ENCODE measurements around the gene NAP1L5. TPM values are rescaled to one million over a fixed set of nuclear protein-coding genes. Genes with fewer than 3 reads are reported as not detected.

Gene NAP1L5
- total RNA-seq, 1 experiment from 2014 or later: 1.8 TPM

DNA sequence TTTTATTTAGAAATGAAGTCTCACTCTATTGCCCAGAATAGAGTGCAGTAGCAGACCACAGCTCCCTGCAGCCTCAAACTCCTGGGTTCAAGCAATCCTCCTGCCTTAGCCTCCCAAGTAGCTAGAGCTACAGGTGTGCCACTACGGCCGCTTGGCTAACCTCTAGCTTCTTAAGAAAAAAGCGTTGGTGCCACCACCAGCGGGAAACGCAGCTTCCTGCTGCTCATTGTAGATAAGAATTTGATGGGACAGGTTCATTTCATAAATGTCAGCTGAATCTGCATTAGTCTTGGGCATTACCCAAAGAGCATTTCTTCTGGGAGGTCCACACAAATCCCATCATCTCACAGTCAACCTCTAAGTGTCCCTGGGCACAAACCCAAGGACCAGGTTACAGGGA lies 33.2 kb upstream of the NAP1L5 start:
- H3K4me3 ChIP-seq (replicated peaks in 1 of 2; ENCODE audit: low read depth in 1 of 2, low read length in 2 of 2): no peak overlapping the region
- no peaks in the 10 kb centered on the region for H3K9me3 ChIP-seq (ENCODE audit: control insufficient read depth in 1 of 2, insufficient read depth in 1 of 2, low read depth in 1 of 2, low read length in 2 of 2)
- peaks cover 0 to 10% of the 10 kb centered on the region in 2 experiments; a peak in 1 of 4 replicates for H3K36me3 ChIP-seq (ENCODE audit: control insufficient read depth in 1 of 2, insufficient read depth in 2 of 2, low read length in 2 of 2)
- ATAC-seq (no peak), DNase-seq (ENCODE audit: low read depth, low spot score) (no peak)
- ChIA-PET CTCF (no interaction called here), POLR2A (no interaction called here), RAD21 (ENCODE audit: low non-redundant PET in 1 of 2, low total read pairs in 2 of 2, uncharacterized antibody in 2 of 2, unreplicated experiment in 2 of 2) (no interaction called here)
- no peaks in the 10 kb centered on the region for H3K27me3 ChIP-seq (ENCODE audit: insufficient read depth, low read length)
- intact Hi-C loops (cut with micrococcal nuclease): no loop called here
- no peak overlapping the region for H2AFZ ChIP-seq (ENCODE audit: low read depth, low read length, poor library complexity, severe bottlenecking)
- no peaks in the 10 kb centered on the region for H3K9me2 ChIP-seq (ENCODE audit: insufficient read depth)
- no peak overlapping the region for H3K4me2 ChIP-seq (ENCODE audit: low read length)
- no peaks in the 10 kb centered on the region for H3K79me2 ChIP-seq (ENCODE audit: insufficient read depth, low read length)
- no TSS peak for BruUV-seq (replicated peaks)
- H3K9ac ChIP-seq (ENCODE audit: low read length): no peak overlapping the region
- H3K27ac ChIP-seq (ENCODE audit: low read depth, low read length): no peak overlapping the region
- no peaks in the 10 kb centered on the region for H3K4me1 ChIP-seq (ENCODE audit: control insufficient read depth in 1 of 2, insufficient read depth in 2 of 2, low read length in 2 of 2)
- no peaks in the 10 kb centered on the region for H4K20me1 ChIP-seq (ENCODE audit: insufficient read depth)
- TF ChIP-seq YY1 (IDR thresholded peaks at IDR 0.05; ENCODE audit: extremely low read depth, insufficient replicate concordance, low read depth, low read length) (no peak), SP1 (IDR thresholded peaks at IDR 0.05; ENCODE audit: low read depth) (no peak), CEBPB (IDR thresholded peaks at IDR 0.05; ENCODE audit: low read depth) (no peak), ELF1 (IDR thresholded peaks at IDR 0.05; ENCODE audit: borderline replicate concordance, low read depth) (no peak), EZH2 (IDR thresholded peaks at IDR 0.05) (no peak), SRF (IDR thresholded peaks at IDR 0.05; ENCODE audit: low read depth) (no peak), RAD21 (IDR thresholded peaks at IDR 0.05; ENCODE audit: low read depth) (no peak), EGR1 (IDR thresholded peaks at IDR 0.05; ENCODE audit: low read depth) (no peak), ZFX (IDR thresholded peaks at IDR 0.05) (no peak), SIN3A (IDR thresholded peaks at IDR 0.05; ENCODE audit: low read depth) (no peak), FOSL1 (IDR thresholded peaks at IDR 0.05; ENCODE audit: low read depth) (no peak), EZH2phosphoT487 (IDR thresholded peaks at IDR 0.05; ENCODE audit: borderline replicate concordance) (no peak), TCF7L2 (IDR thresholded peaks at IDR 0.05; ENCODE audit: borderline replicate concordance, extremely low read depth, insufficient read depth, insufficient read length) (no peak), POLR2AphosphoS5 (IDR thresholded peaks at IDR 0.05; ENCODE audit: low read depth, low read length) (no peak), ZNF274 (IDR thresholded peaks at IDR 0.05; ENCODE audit: low read depth, low read length) (no peak), JUND (IDR thresholded peaks at IDR 0.05) (no peak)
- TF ChIP-seq, protein P1, sequence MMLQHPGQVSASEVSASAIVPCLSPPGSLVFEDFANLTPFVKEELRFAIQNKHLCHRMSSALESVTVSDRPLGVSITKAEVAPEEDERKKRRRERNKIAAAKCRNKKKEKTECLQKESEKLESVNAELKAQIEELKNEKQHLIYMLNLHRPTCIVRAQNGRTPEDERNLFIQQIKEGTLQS (IDR thresholded peaks at IDR 0.05): no peak
- TF ChIP-seq, protein P2, sequence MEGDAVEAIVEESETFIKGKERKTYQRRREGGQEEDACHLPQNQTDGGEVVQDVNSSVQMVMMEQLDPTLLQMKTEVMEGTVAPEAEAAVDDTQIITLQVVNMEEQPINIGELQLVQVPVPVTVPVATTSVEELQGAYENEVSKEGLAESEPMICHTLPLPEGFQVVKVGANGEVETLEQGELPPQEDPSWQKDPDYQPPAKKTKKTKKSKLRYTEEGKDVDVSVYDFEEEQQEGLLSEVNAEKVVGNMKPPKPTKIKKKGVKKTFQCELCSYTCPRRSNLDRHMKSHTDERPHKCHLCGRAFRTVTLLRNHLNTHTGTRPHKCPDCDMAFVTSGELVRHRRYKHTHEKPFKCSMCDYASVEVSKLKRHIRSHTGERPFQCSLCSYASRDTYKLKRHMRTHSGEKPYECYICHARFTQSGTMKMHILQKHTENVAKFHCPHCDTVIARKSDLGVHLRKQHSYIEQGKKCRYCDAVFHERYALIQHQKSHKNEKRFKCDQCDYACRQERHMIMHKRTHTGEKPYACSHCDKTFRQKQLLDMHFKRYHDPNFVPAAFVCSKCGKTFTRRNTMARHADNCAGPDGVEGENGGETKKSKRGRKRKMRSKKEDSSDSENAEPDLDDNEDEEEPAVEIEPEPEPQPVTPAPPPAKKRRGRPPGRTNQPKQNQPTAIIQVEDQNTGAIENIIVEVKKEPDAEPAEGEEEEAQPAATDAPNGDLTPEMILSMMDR (IDR thresholded peaks at IDR 0.05 in 2 of 3, conservative IDR thresholded peaks at IDR 0.05 in 1 of 3; ENCODE audit: borderline replicate concordance in 1 of 3, insufficient read depth in 1 of 3, low read depth in 2 of 3, low read length in 2 of 3): no peak
- TF ChIP-seq, protein P3, sequence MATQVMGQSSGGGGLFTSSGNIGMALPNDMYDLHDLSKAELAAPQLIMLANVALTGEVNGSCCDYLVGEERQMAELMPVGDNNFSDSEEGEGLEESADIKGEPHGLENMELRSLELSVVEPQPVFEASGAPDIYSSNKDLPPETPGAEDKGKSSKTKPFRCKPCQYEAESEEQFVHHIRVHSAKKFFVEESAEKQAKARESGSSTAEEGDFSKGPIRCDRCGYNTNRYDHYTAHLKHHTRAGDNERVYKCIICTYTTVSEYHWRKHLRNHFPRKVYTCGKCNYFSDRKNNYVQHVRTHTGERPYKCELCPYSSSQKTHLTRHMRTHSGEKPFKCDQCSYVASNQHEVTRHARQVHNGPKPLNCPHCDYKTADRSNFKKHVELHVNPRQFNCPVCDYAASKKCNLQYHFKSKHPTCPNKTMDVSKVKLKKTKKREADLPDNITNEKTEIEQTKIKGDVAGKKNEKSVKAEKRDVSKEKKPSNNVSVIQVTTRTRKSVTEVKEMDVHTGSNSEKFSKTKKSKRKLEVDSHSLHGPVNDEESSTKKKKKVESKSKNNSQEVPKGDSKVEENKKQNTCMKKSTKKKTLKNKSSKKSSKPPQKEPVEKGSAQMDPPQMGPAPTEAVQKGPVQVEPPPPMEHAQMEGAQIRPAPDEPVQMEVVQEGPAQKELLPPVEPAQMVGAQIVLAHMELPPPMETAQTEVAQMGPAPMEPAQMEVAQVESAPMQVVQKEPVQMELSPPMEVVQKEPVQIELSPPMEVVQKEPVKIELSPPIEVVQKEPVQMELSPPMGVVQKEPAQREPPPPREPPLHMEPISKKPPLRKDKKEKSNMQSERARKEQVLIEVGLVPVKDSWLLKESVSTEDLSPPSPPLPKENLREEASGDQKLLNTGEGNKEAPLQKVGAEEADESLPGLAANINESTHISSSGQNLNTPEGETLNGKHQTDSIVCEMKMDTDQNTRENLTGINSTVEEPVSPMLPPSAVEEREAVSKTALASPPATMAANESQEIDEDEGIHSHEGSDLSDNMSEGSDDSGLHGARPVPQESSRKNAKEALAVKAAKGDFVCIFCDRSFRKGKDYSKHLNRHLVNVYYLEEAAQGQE (IDR thresholded peaks at IDR 0.05; ENCODE audit: low read depth): no peak
- TF ChIP-seq, protein P4, sequence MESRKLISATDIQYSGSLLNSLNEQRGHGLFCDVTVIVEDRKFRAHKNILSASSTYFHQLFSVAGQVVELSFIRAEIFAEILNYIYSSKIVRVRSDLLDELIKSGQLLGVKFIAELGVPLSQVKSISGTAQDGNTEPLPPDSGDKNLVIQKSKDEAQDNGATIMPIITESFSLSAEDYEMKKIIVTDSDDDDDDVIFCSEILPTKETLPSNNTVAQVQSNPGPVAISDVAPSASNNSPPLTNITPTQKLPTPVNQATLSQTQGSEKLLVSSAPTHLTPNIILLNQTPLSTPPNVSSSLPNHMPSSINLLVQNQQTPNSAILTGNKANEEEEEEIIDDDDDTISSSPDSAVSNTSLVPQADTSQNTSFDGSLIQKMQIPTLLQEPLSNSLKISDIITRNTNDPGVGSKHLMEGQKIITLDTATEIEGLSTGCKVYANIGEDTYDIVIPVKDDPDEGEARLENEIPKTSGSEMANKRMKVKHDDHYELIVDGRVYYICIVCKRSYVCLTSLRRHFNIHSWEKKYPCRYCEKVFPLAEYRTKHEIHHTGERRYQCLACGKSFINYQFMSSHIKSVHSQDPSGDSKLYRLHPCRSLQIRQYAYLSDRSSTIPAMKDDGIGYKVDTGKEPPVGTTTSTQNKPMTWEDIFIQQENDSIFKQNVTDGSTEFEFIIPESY (IDR thresholded peaks at IDR 0.05; ENCODE audit: extremely low read depth, insufficient replicate concordance, low read length): no peak

Data from HCT116 (cell line).